Body of pancreas (tissue), 4 donors: ENCODE results near the gene MZF1.

ENCODE experiments used
- POLR2A ChIP-seq, 3 donors: fragments of 450-650 bp; IDR thresholded peaks; one replicate each; pipeline ENCODE4 v1.6.1; 2016; ENCODE audit warnings: antibody characterized with exemption in 3 of 3, mild to moderate bottlenecking in 2 of 3
- TF ChIP-seq, protein P1 (sequence below), 7 experiments: fragments of 450-650 bp in 4 of 7; fragments of 200-600 bp in 3 of 7; sonication (generic) in 3 of 7; IDR thresholded peaks; one replicate each; pipeline ENCODE4 v1.5.1; 2016 to 2019; ENCODE audit warnings: antibody characterized with exemption in 7 of 7

DNA sequence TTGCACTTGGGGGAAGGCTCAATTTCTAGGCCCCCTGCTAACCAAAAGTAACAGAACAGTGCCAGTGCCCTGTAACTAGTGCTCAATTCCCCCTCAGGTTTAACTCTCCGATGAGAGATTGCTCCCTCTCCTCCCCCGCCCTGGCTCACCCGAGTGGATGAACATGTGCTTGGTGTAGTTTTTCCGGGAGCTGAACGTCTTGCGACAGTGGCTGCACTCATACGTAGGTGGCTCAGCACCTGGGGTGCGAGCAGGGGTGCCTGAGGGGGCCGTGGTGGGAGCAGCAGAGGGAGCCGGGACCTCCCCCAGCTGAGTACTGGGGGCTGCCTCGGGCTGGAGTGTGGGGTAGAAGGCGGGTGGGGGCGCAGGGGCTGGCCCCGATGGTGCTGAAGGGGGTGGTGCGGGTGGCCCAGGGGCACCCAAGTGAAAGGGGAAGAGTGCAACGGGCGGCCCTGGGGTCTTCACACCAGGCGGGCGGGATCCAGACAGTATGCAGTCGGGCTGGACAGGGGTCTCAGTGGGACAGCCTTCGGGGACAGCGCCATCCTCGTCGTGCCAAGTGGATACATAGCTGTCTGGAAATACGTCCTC lies 56.8 kb downstream of the MZF1 start:
- TF ChIP-seq, protein P1, sequence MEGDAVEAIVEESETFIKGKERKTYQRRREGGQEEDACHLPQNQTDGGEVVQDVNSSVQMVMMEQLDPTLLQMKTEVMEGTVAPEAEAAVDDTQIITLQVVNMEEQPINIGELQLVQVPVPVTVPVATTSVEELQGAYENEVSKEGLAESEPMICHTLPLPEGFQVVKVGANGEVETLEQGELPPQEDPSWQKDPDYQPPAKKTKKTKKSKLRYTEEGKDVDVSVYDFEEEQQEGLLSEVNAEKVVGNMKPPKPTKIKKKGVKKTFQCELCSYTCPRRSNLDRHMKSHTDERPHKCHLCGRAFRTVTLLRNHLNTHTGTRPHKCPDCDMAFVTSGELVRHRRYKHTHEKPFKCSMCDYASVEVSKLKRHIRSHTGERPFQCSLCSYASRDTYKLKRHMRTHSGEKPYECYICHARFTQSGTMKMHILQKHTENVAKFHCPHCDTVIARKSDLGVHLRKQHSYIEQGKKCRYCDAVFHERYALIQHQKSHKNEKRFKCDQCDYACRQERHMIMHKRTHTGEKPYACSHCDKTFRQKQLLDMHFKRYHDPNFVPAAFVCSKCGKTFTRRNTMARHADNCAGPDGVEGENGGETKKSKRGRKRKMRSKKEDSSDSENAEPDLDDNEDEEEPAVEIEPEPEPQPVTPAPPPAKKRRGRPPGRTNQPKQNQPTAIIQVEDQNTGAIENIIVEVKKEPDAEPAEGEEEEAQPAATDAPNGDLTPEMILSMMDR (IDR thresholded peaks at IDR 0.05), result no peak
- no peak for TF ChIP-seq POLR2A (IDR thresholded peaks at IDR 0.05)
